ENCODE data around the gene EXOC2.

GRCh38 chr6:704046-704445 lies 11.1 kb upstream of the EXOC2 start:
- TF ChIP-seq, protein P1, sequence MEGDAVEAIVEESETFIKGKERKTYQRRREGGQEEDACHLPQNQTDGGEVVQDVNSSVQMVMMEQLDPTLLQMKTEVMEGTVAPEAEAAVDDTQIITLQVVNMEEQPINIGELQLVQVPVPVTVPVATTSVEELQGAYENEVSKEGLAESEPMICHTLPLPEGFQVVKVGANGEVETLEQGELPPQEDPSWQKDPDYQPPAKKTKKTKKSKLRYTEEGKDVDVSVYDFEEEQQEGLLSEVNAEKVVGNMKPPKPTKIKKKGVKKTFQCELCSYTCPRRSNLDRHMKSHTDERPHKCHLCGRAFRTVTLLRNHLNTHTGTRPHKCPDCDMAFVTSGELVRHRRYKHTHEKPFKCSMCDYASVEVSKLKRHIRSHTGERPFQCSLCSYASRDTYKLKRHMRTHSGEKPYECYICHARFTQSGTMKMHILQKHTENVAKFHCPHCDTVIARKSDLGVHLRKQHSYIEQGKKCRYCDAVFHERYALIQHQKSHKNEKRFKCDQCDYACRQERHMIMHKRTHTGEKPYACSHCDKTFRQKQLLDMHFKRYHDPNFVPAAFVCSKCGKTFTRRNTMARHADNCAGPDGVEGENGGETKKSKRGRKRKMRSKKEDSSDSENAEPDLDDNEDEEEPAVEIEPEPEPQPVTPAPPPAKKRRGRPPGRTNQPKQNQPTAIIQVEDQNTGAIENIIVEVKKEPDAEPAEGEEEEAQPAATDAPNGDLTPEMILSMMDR (optimal IDR thresholded peaks at IDR 0.05 in 1 of 3, IDR thresholded peaks at IDR 0.05 in 1 of 3, conservative IDR thresholded peaks at IDR 0.05 in 1 of 3; ENCODE audit: extremely low read depth in 1 of 3, insufficient read depth in 2 of 3, low read length in 3 of 3), result no peak
- no peak for TF ChIP-seq EZH2 (IDR thresholded peaks at IDR 0.05; ENCODE audit: low read length)

Measured in keratinocyte (primary cell).